Neural progenitor cell (in vitro differentiated cells): Measurements from ENCODE around the gene ZNG1B. TPM values are rescaled to one million over a fixed set of nuclear protein-coding genes. Genes with fewer than 3 reads are reported as not detected.
"Not testable (repeated sequence)": the region's sequence is repeated elsewhere in the genome, so short reads cannot be mapped to it uniquely, and the experiment has no call there.

Experiments
- DNase-seq: peaks from one replicate; pipeline ENCODE4 v3.0.0-alpha.2; 2016; ENCODE audit warnings: low spot score
- H2AFZ ChIP-seq: fragments of 200-600 bp; sonication (generic); replicated peaks from 2 replicates; pipeline ENCODE4 v1.6.1; 2016; ENCODE audit warnings: antibody characterized with exemption
- H3F3A ChIP-seq: fragments of 200-600 bp; sonication (generic); 2 replicates; pipeline ENCODE4 v1.6.1; 2016; ENCODE audit warnings: antibody characterized with exemption, low read depth
- H3K27ac ChIP-seq: fragments of 200-600 bp; sonication (generic); 2 replicates; pipeline ENCODE4 v1.5.1; 2016; ENCODE audit warnings: mild to moderate bottlenecking
- H3K27me3 ChIP-seq: fragments of 200-600 bp; sonication (generic); 2 replicates; pipeline ENCODE4 v1.6.1; 2016; ENCODE audit warnings: mild to moderate bottlenecking, moderate library complexity
- H3K36me3 ChIP-seq: fragments of 200-600 bp; sonication (generic); 2 replicates; pipeline ENCODE4 v1.5.1; 2016
- H3K4me1 ChIP-seq: fragments of 200-600 bp; sonication (generic); 2 replicates; pipeline ENCODE4 v1.6.1; 2016; ENCODE audit warnings: mixed run types
- H3K4me2 ChIP-seq: fragments of 200-600 bp; sonication (generic); 2 replicates; pipeline ENCODE4 v1.6.1; 2016
- H3K4me3 ChIP-seq: fragments of 200-600 bp; sonication (generic); 2 replicates; pipeline ENCODE4 v1.5.1; 2016
- H3K79me2 ChIP-seq: fragments of 200-600 bp; sonication (generic); 2 replicates; pipeline ENCODE4 v1.6.1; 2016; ENCODE audit warnings: low read depth
- H3K9ac ChIP-seq: fragments of 200-600 bp; sonication (generic); 2 replicates; pipeline ENCODE4 v1.6.1; 2016
- H3K9me3 ChIP-seq: fragments of 200-600 bp; sonication (generic); 2 replicates; pipeline ENCODE4 v1.5.1; 2016; ENCODE audit warnings: low read depth
- H4K20me1 ChIP-seq: fragments of 200-600 bp; sonication (generic); 2 replicates; pipeline ENCODE4 v1.6.1; 2016; ENCODE audit warnings: low read depth
- H3K27ac Mint-ChIP-seq: 3 replicates; pipeline ENCODE4 v1.8.0; 2021; ENCODE audit warnings: mixed read lengths
- H3K27me3 Mint-ChIP-seq: 2 replicates; pipeline ENCODE4 v1.8.0; 2022; ENCODE audit warnings: low read depth, mild to moderate bottlenecking, inconsistent platforms, moderate library complexity, mixed read lengths; ENCODE audit not compliant: insufficient read depth
- H3K36me3 Mint-ChIP-seq: 3 replicates; pipeline ENCODE4 v1.8.0; 2021; ENCODE audit warnings: mixed read lengths
- H3K4me1 Mint-ChIP-seq: 3 replicates; pipeline ENCODE4 v1.8.0; 2021; ENCODE audit warnings: mixed read lengths
- H3K4me3 Mint-ChIP-seq: 3 replicates; pipeline ENCODE4 v1.8.0; 2021; ENCODE audit warnings: mild to moderate bottlenecking, moderate library complexity, mixed read lengths
- H3K9me3 Mint-ChIP-seq: 3 replicates; pipeline ENCODE4 v1.8.0; 2020; ENCODE audit warnings: mixed read lengths
- EZH2phosphoT487 ChIP-seq: fragments of 200-600 bp; sonication (generic); IDR thresholded peaks from 2 replicates; pipeline ENCODE4 v1.6.1; 2017; ENCODE audit warnings: antibody characterized with exemption
- total RNA-seq: library from RNA; depleted of rRNA; stranded (reverse); fragments of >200 nt; gene quantifications from 2 replicates; pipeline ENCODE4 v1.2.3, GENCODE V29; 2015; ENCODE audit warnings: low replicate concordance

Gene ZNG1B
- total RNA-seq, 1 donor from 2014 or later = 68.9 TPM

- not testable (repeated sequence) for H3K9ac ChIP-seq, H3K27me3 ChIP-seq, H3K9me3 Mint-ChIP-seq, H3K27me3 Mint-ChIP-seq, H4K20me1 ChIP-seq, H3K4me1 ChIP-seq, H3K4me3 Mint-ChIP-seq, H3K4me2 ChIP-seq, H3K27ac ChIP-seq, H3K36me3 Mint-ChIP-seq, H3K79me2 ChIP-seq, H3K36me3 ChIP-seq, H3K4me3 ChIP-seq, H3K9me3 ChIP-seq, DNase-seq, H3F3A ChIP-seq, H3K4me1 Mint-ChIP-seq, H3K27ac Mint-ChIP-seq, H2AFZ ChIP-seq
These were observed 28.3 kb downstream of the ZNG1B start for GRCh38 chr2:113465770-113466169.

- peak overlapping the region; percentile 77 for H3K4me2 ChIP-seq
- not testable (repeated sequence) for H3K27ac Mint-ChIP-seq, H3K9me3 Mint-ChIP-seq
These were observed 39.3 kb downstream of the ZNG1B start for GRCh38 chr2:113476688-113477368.

DNA sequence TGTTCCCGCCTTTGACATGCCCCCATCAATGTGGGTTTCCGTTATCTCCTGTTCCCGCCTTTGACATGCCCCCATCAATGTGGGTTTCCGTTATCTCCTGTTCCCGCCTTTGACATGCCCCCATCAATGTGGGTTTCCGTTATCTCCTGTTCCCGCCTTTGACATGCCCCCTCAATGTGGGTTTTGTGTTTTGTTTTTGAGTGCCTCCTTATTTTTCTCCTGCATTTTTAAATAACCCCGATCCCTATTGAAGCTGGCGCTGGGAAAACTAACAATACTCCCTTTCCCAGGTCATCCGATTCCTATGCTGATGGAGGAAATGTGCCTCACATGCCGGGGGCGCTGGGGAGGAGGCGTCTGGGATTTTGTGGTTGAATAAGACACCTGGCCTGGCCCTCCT, 59.0 kb downstream of the ZNG1B start:
- DNase-seq = not testable (repeated sequence)

More at GRCh38 chr2:113476688-113477368, 39.3 kb downstream of the ZNG1B start:
- not testable (repeated sequence) for H3K36me3 ChIP-seq, H3K27ac ChIP-seq, H3K27me3 ChIP-seq, H4K20me1 ChIP-seq, H3K79me2 ChIP-seq, H3K9ac ChIP-seq, H3K9me3 ChIP-seq, H3K4me1 Mint-ChIP-seq, H3F3A ChIP-seq, H3K4me3 Mint-ChIP-seq, H3K4me1 ChIP-seq, H3K36me3 Mint-ChIP-seq, H3K27me3 Mint-ChIP-seq, H2AFZ ChIP-seq
- DNase-seq = peak; percentile 31
- peak overlapping the region; percentile 45 for H3K4me3 ChIP-seq

GRCh38 chr2:113498365-113498764, 60.9 kb downstream of the ZNG1B start, which contains the start of gene FOXD4L1:
FOXD4L1 (plus strand) TSS chr2:113498665; CDS start chr2:113499257, 592 bp downstream.
- not testable (repeated sequence) for H4K20me1 ChIP-seq, H3F3A ChIP-seq, H3K9me3 ChIP-seq, H3K27ac ChIP-seq, H3K27ac Mint-ChIP-seq, H3K4me2 ChIP-seq, H3K4me1 Mint-ChIP-seq, H3K36me3 Mint-ChIP-seq, H3K4me3 ChIP-seq, H3K79me2 ChIP-seq, H3K9me3 Mint-ChIP-seq, H3K4me3 Mint-ChIP-seq, H3K9ac ChIP-seq, H3K4me1 ChIP-seq, DNase-seq, H3K36me3 ChIP-seq, H2AFZ ChIP-seq
- peaks cover 14% of the 10 kb centered on the region for H3K27me3 Mint-ChIP-seq
- peaks cover 57% of the 10 kb centered on the region for H3K27me3 ChIP-seq

More for the DNA sequence above, 59.0 kb downstream of the ZNG1B start:
- H3K9me3 Mint-ChIP-seq, H3K4me3 Mint-ChIP-seq, H3K9ac ChIP-seq, H3K27ac Mint-ChIP-seq, H3F3A ChIP-seq, H3K9me3 ChIP-seq, H3K27me3 Mint-ChIP-seq, H3K36me3 ChIP-seq, H3K36me3 Mint-ChIP-seq, H3K4me2 ChIP-seq, H4K20me1 ChIP-seq, H3K79me2 ChIP-seq, H2AFZ ChIP-seq, H3K4me1 ChIP-seq, H3K27ac ChIP-seq, H3K4me3 ChIP-seq, H3K4me1 Mint-ChIP-seq: not testable (repeated sequence)
- peaks cover 39% of the 10 kb centered on the region for H3K27me3 ChIP-seq

DNA sequence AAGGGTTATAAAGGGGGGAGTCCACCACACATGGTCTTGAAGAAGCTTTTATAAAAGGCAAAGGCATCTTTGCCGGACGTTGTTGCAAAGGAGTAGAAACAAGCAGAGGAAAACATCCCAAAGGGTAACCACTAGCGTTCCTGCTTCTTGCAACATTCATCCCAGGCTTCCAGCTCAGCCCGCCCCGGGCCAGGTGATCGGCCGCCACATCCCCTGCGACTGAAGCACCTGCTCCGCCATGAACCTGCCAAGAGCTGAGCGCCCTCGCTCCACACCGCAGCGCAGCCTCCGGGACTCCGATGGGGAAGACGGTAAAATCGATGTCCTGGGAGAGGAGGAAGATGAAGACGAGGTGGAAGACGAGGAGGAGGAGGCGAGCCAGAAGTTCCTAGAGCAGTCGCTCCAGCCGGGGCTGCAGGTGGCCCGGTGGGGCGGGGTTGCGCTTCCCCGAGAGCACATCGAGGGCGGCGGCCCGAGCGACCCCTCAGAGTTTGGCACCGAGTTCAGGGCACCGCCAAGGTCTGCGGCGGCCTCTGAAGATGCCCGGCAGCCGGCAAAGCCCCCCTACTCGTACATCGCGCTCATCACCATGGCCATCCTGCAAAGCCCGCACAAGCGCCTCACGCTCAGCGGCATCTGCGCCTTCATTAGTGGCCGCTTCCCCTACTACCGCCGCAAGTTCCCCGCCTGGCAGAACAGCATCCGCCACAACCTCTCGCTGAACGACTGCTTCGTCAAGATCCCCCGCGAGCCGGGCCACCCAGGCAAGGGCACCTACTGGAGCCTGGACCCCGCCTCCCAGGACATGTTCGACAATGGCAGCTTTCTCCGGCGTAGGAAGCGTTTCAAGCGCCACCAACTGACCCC, 61.8 kb downstream of the ZNG1B start:
- peaks cover 66% of the 10 kb centered on the region for H3K27me3 ChIP-seq
- DNase-seq, H3K27ac Mint-ChIP-seq, H3K27ac ChIP-seq, H3K36me3 ChIP-seq, H3K9me3 Mint-ChIP-seq, H2AFZ ChIP-seq, H3K9ac ChIP-seq, H3K4me3 ChIP-seq, H3K36me3 Mint-ChIP-seq, H3K4me1 Mint-ChIP-seq, H3K4me1 ChIP-seq, H4K20me1 ChIP-seq, H3F3A ChIP-seq, H3K4me2 ChIP-seq, H3K9me3 ChIP-seq, H3K79me2 ChIP-seq, H3K4me3 Mint-ChIP-seq: not testable (repeated sequence)
- peaks cover 17% of the 10 kb centered on the region for H3K27me3 Mint-ChIP-seq
- peak; percentile 57 for TF ChIP-seq EZH2phosphoT487
